Smooth muscle cell of bladder (primary cell): ENCODE results near the gene SSR4. TPM values are rescaled to one million over a fixed set of nuclear protein-coding genes. Genes with fewer than 3 reads are reported as not detected.

ENCODE experiments used
- total RNA-seq: library from RNA; depleted of rRNA; stranded (reverse); fragments of >200 nt; gene quantifications from 2 replicates; pipeline ENCODE4 v1.2.3, GENCODE V29; 2014

The SSR4 gene
- 163 and 186 TPM in 2 replicates for total RNA-seq

DNA sequence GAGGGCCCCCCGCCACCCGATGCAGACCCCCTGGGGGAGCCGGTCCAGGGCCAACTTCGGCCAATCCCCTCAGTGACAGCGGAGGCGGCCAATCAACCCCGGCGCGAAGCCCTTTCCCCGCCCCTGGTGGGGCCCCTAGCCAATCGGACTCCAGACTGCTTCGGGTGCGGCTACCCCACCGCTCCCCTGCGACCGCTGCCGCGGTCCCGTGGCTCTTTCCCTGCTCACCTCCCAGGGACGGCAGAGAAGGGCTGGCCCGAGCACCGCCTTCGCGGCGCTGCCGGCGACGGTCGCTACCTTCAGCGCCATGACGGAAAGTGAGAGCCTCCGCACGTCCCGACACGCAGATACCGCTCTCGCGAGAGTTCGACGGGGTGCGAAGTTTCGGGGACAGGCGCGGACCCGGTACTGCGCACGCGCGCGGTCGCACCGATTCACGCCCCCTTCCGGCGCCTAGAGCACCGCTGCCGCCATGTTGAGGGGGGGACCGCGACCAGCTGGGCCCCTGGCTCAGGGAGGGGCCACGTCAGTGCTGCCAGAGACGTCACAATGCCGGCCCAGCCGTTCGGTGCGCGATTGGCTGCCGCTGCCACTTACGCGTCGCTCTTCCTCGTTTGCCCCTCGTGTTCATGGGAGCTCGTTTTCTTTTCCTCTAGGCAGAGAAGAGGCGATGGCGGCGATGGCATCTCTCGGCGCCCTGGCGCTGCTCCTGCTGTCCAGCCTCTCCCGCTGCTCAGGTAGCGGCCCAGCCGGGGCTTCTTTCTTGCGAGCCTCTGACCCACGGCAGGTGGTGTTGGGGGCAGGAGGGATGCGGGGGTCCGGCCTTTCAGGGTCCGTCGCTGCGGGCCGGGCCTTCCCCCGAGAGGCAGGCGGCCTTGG is at the start of gene SSR4, which contains the start of gene IDH3G:
Gene SSR4 (plus strand): TSS at position 651 of the 879 bp plus-strand sequence. CDS start 20 bp downstream, at position 671.
Gene IDH3G (minus strand): TSS at position 358 of the 879 bp plus-strand sequence. CDS start 49 bp downstream, at position 309.

GRCh38 chrX:153763989-153764755 is 30.3 kb upstream of the SSR4 start, which contains the start of gene PLXNB3:
TSS of gene PLXNB3 (plus strand) at chrX:153764249. CDS start at chrX:153765536, 1,287 bp downstream.

GRCh38 chrX:153780678-153781427 is 13.6 kb upstream of the SSR4 start, which contains the start of gene SRPK3:
TSS of gene SRPK3 (plus strand) at chrX:153781041. CDS start at chrX:153781087, 46 bp downstream.

DNA sequence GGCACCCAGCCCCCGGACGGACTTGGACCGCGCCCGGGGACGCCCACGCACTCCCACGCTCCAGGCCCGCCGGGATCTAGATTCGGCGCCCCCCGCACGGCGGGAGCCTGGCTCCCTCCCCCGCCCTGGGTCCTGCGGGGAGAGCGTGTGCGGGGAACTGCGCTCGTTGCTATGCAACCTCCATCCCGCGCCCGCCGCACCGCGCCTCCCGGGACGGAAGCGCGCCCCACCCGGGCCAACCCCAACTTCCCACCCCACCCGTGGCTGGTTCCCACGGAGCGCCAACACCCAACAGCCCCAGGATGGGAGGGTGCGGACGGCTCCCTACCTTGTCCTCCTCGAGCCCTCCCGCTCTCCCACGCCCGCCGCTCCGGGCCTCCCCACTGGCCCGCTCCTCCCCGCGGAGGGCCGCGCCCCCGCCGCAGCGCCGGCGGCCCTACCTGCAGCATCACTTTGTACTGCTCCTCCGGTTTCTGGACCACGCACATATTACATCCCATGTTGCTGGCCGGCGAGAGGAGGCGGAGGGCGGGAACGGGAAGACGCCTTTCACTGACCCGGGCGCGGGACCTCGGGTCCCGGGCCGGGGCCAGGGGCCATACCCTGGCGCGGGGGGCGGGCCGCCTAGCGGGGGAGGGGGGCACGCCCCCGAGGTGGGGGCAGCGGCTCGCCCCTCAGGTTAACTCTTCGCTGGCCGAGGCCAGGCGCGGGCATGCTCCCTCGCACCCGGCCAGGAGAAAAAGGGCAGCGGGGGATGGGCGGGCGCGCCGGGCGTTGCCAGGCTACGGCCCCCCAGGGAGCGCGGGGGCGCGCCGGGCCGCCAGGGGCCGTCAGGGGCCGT is 35.6 kb downstream of the SSR4 start, which contains the start of gene PDZD4:
Gene PDZD4 (minus strand): TSS at position 746 of the 841 bp plus-strand sequence. CDS start 246 bp downstream, at position 500.

Other genes with a start within 250 kb of the SSR4 start
- 33.7 and 40.0 TPM in 2 replicates for gene CCNQ, start 195.5 kb upstream of the SSR4 start, total RNA-seq
- not detected in 2 replicates for gene DUSP9, start 147.5 kb upstream of the SSR4 start, total RNA-seq
- 0.14 and 0.74 TPM in 2 replicates for gene PNCK, start 120.9 kb upstream of the SSR4 start, total RNA-seq
- 9.8 and 20.7 TPM in 2 replicates for gene SLC6A8, start 106.7 kb upstream of the SSR4 start, total RNA-seq
- 133 and 217 TPM in 2 replicates for gene BCAP31, start 70.3 kb upstream of the SSR4 start, total RNA-seq
- gene ABCD1, start 69.8 kb upstream of the SSR4 start, total RNA-seq, result 7.3 and 11.2 TPM in 2 replicates
- 1.3 and 3.9 TPM in 2 replicates for gene PLXNB3, start 30.4 kb upstream of the SSR4 start, total RNA-seq
- gene SRPK3, start 13.6 kb upstream of the SSR4 start, total RNA-seq, result 0.43 and 0.74 TPM in 2 replicates
- 47.7 and 52.5 TPM in 2 replicates for gene IDH3G, start 293 bp upstream of the SSR4 start, total RNA-seq
- gene PDZD4, start 35.9 kb downstream of the SSR4 start, total RNA-seq, result 0.14 and 0.18 TPM in 2 replicates
- 0.28 TPM in 2 replicates for gene L1CAM, start 91.5 kb downstream of the SSR4 start, total RNA-seq
- gene AVPR2, start 110.0 kb downstream of the SSR4 start, total RNA-seq, result not detected in 2 replicates
- gene ARHGAP4, start 131.6 kb downstream of the SSR4 start, total RNA-seq, result 1.1 and 1.3 TPM in 2 replicates
- 30.6 and 40.2 TPM in 2 replicates for gene NAA10, start 140.4 kb downstream of the SSR4 start, total RNA-seq
- gene RENBP, start 150.0 kb downstream of the SSR4 start, total RNA-seq, result 2.0 and 2.6 TPM in 2 replicates
- 7.4 and 9.2 TPM in 2 replicates for gene HCFC1, start 177.2 kb downstream of the SSR4 start, total RNA-seq
- gene TMEM187, start 178.1 kb downstream of the SSR4 start, total RNA-seq, result 6.4 and 8.2 TPM in 2 replicates
- gene IRAK1, start 225.2 kb downstream of the SSR4 start, total RNA-seq, result 42.1 and 93.2 TPM in 2 replicates